HTR-8/SVneo (cell line): ENCODE results near the gene ZNF710.

ENCODE experiments used
- DNase-seq: peaks from one replicate; pipeline ENCODE4 v3.0.0; 2011; ENCODE audit warnings: low spot score, mixed read lengths; ENCODE audit not compliant: insufficient read length
- FAIRE-seq: peaks from 2 replicates; lab custom pipeline; 2011; peaks lifted over from hg19 to GRCh38; lab: Jason Lieb, UNC

The ZNF710 gene

DNA sequence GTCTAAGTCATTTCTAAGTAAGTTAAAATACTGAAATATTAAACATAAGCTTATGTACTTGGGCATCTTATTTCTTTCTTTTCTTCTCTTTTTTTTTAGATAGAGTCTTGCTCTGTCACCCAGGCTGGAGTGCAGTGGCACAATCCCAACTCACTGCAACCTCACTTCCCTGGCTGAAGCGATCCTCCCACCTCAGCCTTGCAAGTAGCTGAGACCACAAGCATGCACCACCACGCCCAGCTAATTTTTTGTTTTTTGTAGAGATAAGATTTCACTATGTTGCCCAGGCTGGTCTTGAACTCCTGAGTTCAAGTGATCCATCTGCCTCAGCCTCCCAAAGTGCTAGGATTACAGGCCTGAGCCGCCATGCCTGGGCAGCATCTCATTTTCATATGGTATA lies 16.0 kb upstream of the ZNF710 start:
- FAIRE-seq (no peak), DNase-seq (no peak)

DNA sequence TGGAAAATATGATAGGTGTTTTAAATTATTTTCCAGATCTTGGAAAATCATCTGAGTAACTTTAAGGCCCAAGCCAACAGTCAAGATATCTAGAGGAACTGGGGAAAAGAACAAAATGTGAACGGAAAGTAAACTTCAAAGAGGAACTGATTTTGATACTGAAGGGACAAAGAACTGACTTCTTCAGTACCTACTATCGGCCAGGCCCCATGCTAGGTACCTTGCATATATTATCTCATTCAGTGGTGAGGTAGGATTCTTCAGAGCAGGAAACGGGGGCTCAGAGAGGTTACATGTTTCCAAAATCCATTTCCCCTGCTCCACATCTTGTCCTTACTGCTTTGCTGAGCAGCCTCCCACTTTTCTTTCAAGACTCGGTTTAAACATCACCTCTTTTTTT lies 9.8 kb upstream of the ZNF710 start:
- FAIRE-seq: no peak

DNA sequence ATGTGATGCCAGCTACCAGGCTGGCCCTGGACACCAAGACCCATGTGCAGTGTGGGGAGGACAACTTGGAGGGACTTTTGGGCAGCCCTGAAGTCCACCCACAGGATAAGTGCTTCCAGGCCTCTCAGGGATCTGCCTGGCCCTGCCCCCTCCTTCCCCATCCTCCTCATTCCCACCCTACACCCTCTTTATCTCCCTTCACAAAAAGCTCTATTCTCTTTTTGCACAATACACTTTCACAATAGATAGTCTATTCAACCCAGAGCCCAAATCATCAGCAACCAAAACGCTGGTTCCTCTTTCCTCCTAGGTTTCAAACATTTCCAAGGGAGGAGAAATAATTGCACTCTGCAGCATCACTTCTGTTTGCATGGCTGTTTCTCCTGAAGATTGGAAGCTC lies 7.8 kb upstream of the ZNF710 start:
- FAIRE-seq: no peak
- DNase-seq: no peak

More for the DNA sequence above, 9.8 kb upstream of the ZNF710 start:
- DNase-seq: no peak

DNA sequence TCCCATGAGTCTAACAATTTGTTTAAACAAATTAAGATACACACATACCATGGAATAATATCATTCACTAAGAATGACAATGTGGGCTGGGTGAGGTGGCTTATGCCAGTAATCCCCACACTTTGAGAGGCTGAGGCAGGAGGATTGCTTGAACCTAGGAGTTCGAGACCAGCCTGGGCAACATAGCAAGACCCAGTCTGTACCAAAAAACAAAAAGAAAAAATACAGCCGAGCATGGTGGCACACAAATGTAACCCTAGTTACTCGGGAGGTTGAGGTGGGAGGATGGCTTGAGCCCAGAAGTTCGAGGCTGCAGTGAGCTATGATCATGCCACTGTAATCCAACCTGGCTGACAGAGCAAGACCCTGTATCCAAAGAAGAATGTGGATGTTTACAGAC lies 4.0 kb upstream of the ZNF710 start:
- FAIRE-seq (no peak), DNase-seq (no peak)

DNA sequence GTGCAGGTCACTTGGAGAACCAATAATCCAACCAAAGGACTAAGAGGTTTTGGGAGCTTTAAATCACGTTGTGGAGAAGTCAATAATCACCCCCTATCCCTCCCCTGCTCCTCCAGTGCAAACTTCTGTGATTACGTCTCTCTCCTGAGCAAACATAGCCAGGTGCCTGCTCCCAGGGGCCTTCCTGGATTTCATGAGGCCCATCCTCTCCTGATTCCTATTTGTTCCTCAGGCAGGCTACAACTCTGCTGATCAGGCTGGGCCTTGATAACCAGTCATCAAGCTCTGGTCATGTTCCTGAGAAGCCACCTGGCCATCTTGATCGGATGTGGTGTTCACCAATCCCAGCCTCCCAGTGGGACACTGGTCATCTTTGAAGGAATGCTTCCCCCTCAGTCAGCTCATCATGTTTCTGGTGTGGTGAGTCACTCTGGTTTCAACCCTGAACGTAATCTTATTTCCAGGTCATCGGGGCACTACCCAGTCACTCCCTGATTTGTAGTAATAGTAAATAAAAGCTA lies 2.9 kb upstream of the ZNF710 start:
- DNase-seq (peak; percentile 88), FAIRE-seq (peak; percentile 72)

DNA sequence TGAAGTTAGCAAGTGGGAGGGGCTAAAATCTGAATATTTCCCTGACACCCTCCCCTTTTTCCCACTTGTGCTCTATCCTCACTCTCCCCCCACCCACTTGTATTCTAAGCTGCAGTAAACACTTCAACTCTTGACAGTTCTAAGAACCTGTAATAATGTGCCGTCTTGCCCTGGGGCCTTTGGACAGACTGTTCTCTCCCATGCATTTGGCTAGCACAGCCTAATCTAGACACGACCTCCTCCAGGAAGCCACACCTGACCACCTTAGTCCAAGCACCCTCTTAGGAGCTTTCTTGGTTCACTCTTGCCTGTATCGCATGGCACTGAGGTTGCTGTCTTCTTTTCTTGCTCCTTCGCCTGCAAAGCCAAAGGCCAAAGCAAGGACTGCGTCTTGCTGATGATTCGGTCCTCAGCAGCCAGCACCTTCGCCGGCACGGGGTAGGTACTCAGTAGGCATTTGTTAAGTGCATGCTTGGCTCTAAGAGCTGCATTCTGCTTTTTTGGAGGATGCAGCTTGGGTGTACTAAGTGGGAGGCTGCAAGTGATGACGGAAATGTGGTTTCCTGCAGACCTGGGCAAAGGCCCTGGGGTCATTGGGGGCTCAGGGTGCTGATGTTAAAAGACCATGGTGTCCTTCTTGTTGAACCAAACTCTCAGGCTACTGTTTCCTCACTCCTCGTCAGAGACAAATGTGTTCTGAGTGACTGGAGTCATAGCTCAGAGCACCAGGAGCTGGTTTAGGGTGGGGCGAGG lies 2.0 kb upstream of the ZNF710 start:
- no peak for DNase-seq
- FAIRE-seq: no peak

DNA sequence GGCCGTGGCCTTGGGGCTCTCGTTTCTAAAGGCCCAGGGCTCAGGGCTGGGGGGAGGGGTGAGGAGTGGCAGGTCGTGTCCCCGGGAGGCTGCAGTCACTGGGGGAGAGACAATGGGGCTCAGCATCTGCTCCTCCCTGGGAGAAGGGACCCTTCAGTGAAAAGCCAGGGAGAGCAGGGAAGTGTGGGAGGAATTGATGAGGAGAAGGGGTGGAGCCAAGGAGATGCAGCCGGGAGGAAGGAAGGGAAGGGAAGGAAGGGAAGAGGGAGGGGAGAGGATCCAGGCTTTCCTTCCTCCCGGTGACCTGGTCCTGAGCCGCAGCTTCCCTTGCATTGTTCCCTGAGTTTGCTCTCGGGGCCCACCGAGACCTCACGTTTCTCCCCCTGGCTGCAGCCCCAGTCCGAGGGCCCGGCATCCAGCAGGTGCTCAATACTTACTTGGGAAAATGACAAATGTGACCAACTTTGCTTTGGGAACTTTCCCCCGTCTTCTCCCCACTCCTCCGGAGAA lies 1.4 kb upstream of the ZNF710 start:
- DNase-seq (no peak), FAIRE-seq (no peak)

DNA sequence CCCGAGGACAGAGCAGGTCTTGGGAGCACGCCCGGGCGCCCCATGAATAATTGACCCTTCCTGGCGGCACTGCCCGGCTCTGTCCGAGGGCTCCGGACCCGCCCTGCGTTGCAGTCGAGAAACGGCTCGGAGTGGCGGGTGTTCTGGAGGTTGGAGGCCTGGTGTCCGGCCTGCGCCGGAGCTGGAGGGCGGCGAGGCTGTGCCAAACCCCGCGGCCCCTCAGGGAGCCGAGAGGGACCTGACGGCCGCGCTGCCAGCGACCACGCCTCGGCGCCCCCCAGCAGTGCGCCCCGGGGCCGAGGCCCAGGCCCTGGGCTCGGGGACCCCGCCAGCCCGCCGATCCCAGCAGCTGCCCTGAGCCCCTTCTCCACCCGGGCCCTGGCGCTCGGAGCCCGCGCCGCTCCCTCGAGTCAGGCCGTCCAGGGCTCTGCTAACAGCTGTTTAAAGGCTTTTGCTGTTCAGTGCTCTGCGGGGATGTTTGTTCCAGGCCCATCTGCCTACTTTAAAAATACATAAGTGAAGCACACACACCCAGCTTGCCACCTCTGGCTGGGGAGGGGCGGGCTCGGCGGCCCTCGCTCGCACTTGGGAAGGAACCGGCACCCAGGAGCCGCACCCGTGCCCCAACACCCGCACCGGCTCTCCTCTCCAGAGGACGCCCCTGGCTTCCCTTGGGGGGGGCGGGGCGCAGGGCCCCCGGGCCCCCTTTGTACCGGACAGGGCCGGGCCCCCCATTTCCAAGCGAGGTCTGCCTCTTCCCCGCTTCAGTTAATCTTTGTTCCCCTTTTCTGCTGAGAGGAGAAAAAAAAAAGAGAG lies 730 bp upstream of the ZNF710 start:
- DNase-seq (no peak), FAIRE-seq (no peak)

DNA sequence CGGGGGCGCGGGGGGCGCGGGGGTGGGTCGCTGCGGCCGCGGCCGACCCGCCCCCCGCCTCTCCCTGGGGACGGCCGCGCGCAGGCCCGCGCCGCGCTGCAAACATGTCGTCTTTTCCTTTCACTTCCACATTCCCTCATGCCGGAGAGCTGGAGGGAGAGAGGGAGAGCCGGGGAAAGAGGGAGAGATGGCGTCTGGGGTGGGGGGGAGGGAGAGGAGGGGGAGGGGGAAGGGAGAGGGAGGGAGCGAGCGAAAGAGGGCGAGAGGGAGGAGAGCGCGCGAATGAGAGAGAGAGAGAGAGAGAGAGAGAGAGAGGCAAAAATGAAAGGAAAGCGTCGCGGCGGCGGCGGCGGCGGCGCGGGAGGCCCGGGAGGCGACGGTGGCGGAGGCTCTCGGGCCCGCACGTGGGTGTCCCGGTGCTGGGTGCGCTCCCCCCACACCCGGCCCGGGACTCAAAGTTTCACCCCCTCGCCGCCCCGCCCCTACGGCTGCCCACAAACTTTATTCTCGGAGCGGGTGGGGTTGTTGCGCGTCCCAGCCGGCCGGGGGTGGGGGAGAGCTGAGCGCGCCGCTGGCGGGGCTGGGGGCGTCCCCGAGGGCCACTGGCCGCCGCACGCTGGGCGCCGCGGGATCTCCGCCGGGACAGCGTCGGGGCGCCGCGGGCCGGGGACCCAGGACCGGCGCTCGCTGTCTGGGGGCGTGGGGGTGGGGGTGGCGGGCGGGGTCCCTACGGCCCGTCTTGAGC lies 731 bp downstream of the ZNF710 start:
- peak; percentile 64 for DNase-seq

DNA sequence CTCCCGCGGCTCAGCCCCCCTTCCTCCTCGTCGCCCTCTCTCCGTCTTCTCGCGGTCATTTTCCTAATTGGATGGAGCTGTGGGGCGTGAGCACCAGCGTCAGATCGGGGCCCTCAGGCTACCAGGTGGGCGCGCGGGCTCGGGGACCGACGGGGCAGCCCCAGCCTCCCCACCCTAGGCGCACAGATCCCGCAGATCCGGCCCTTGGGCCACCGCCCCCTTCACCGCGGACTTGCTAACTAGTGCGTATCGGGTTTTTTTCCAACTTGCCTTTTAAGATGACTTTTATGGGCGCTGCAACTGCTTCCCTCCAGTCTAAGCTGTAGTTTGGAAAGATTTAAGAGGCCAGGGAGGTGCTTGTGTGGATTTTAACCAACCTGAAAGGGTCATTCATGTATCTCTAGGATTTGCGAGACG lies 1.3 kb downstream of the ZNF710 start:
- FAIRE-seq: no peak
- DNase-seq: peak; percentile 64

More for the DNA sequence above, 731 bp downstream of the ZNF710 start:
- FAIRE-seq: no peak

DNA sequence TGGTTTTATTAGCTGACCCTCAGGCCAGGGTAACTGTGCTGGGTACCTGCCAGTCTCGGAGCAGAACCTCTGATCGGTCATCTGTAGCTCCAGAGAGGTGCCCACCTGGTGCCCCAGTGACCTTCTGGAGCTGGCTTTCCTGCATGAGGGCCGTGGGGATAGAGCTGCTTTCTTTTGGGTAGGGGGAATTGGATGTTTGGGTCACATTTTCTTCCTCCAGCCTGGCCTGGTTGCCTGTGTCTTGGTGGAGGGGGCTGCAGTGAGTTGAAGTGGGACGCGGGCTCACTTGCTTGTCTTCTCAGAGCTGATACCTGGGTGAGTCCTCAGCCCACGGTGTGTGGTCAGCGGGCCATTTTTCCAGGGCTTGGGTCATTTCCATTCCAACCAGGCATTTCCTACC lies 2.6 kb downstream of the ZNF710 start:
- DNase-seq: no peak
- no peak for FAIRE-seq

DNA sequence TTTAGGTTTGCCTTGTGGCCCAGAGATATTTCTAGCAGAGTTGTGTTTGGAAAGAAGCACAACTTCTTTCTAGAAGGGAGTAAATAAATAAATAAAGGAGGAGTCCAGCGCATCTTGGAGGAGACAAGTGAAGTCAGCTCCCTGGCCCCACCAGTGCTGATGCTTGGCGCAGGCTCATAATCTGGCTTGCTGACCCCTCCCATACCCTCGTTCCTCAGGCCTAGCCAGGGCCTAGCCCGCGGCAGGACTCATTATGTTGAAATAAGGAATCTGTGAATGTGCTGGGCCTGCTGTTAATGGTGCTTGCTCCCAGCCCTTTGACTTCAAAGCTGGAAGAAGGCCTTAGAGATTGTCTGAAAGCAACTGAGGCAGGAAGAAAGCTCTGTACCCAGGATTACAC lies 3.1 kb downstream of the ZNF710 start:
- DNase-seq: no peak
- no peak for FAIRE-seq

DNA sequence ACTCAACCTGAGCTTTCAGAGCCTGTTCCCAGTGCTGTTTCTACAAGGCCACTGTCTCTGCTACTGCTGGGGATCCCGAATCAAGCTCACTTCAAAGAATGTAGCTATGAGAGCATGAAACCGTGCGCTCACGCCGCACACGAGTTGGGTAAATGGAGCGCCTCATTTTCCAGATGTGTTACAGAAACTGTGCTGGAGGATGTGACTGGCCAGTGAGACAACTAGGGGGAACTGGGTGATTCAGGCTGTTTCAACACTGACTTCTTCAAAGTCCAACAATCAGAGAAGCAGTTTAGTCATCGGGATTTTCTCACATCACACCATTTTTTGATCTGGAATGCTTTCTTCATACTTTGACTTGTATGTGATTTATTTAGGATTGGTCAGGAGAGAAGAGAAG lies 3.5 kb downstream of the ZNF710 start:
- FAIRE-seq (no peak), DNase-seq (peak; percentile 46)

DNA sequence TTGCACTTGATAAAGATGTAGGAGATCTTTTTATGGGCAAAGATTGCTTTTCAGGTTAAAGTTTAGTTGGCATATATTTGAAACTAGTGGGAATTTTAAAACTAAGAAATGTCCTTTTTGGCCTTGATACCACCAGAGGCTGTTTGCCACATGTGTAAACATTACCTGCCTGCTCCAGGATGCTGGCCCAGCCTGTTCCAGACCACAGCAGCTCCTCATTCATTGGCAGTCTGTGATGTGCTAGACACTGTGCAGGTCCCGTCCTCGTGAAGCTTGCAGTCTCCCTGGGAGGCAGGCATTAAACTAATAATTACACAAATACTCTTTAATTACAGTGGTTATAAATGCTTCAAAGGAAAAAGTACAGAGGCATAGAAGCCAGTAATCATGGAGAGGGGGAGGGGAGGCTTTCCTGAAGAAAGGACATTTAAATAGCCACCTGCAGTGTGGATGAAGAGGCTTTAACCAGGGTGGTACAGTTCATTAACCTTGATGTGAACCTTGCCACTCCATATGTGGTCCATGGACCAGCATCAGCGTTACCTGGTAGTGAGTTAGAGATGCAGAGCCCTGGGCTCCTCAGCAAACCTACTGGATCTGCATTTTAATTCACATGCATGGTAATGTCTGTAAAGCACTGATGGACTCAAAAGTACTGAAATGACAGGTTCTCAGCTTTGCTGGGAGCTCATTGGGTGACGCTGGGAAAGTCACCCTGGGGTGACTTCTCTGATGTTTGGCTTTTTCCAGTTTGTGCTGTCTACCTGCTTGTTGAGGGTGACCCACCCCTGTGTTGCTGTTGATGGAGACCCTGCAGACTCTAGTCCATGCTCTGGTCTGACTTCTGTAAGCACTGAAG lies 5.3 kb downstream of the ZNF710 start:
- DNase-seq: no peak
- no peak for FAIRE-seq

DNA sequence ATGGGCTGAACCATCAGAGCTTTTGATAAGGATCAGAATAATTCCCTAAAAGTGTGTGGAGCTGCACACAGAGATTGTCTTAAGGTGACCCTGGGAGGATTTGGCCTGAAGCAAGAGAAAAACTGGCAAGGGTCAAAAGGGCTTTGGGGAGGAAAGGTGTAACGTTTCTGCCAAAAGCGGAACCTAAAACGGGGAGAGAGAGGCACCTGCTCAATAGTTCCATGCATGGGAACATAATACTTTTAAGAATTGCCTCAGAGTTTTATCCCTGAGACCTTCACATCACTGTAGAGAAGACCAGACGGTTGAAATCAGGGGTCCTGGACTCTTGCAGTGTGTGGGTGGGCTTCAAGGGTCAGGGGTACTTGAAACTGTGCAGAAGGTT lies 5.9 kb downstream of the ZNF710 start:
- FAIRE-seq (no peak), DNase-seq (no peak)

DNA sequence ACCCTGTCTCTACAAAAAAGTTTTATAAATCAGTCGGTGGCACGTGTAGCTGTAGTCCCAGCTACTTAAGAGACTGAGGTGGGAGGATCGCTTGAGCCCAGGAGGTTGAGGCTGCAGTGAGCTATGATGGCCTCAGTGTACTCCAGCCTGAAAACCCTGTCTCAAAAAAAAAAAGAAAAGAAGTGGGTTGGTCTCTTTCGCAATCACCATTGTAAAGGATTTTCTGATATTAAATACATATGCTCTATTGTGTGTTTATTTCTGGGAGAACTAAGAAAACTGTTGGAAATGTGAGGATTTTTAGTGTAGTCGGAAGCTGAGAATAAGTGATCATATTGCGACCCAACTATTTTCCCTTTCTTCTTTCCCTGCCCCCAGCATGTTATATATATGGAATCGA lies 7.5 kb downstream of the ZNF710 start:
- DNase-seq (no peak), FAIRE-seq (no peak)

DNA sequence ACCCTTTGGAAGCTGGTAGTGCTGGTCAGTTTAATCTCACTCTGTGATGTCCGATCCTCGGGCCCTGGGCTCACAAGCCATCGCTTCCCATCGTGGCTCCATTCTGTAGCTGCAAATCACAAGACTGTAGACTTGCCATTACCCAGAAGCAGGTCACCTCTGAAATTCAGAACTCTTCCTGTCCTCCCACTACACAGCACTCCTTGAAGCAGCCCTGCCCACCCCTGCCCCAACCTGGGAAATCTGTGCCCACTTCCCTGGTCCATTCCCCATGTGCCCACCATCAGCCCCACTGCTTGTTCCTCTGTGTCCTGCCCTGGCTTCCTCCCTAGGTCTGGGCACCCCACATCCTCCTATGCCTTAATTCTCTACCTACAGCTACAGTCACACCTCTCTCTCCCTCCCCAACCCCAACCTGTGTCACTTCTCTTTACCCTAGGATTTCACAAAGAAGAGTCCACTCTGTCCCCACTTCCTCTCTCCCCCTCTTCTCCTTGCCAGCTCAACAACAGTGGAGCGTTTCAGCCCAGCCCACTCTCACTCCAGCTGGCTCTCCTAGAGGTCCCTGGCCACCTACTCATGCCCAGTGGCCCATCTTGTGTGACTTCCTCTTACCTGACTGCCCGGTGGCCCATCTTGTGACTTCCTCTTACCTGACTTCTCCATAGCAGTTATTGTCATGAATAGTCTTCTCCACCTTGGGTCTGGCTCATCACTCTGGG lies 8.3 kb downstream of the ZNF710 start:
- FAIRE-seq: no peak
- no peak for DNase-seq

DNA sequence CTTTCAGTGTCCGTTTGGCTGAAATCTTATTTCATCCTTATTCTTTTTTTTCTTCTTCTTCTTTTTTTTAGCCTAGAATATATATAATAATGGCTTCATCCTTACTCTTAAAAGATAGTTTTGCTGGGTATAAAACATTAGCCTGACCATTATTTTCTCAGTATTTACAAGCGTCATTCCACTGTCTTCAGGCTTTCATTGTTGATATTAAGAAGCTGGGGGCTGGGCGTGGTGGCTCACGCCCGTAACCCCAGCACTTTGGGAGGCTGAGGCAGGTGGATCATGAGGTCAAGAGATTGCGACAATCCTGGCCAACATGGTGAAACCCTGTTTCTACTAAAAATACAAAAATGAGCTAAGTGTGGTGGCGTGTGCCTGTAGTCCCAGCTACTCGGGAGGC lies 10.6 kb downstream of the ZNF710 start:
- FAIRE-seq: no peak
- no peak for DNase-seq

DNA sequence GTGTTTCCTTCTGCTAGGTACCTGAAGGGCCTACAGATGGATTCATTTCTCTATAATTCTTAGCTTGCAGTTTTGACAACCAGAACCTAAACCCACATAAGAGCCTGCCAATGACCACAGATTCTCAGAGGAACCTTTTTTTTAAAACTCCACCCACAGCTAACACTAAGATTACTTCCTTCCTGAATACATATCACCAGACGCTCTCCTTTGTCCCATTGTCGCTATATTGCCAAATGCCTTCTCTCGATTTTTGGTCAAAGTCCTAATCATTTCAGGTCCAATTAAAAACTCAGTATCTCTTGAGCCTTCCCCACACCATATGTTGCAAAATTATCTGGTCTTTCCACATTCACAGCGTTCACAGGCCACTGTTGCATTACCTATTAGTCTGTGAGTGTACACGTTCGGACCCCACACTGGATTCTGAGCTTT lies 12.4 kb downstream of the ZNF710 start:
- no peak for FAIRE-seq
- DNase-seq: no peak
